Measurements from ENCODE around the gene CTIF. TPM values are rescaled to one million over a fixed set of nuclear protein-coding genes. Genes with fewer than 3 reads are reported as not detected.
"Not testable (repeated sequence)": the region's sequence is repeated elsewhere in the genome, so short reads cannot be mapped to it uniquely, and the experiment has no call there.

The CTIF gene
- total RNA-seq, 4 donors from 2014 or later, result 72.2 to 137 (median 86.5) TPM

DNA sequence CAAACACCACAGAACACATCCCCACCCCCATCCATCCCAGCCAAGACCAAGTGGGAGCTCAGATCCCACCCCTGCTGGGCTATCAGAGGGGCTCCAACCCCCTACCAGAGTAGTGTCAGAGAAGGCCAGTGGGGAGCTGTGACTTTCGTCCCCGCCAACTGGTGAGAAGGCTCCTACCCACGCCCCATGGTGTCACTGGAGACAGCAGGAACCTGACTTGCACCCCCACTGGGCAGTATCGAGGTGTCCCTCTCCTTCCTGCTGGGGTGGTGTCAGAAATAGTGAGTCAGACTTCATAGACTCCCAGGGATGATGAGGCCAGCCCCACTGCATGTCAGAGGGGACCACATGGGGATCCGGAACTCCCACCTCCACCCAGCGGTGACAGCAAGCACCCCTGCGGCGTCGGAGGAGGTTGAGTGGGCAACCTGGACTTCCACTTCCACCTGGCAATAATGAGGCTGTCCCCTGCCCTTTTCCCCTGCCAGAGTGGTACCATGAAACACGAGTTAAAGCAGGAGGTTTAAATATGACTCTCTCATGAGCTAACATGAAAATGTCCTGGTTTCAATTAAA, 106.7 kb downstream of the CTIF start:
- H3K4me3 ChIP-seq, result no peak overlapping the region
- DNase-seq (ENCODE audit: low spot score in 2 of 2), result no peak
- 90 to 93% methylated on average over 4 to 10 of the region's 10 CpGs for WGBS, 2 donors
- H3K36me3 ChIP-seq, result peaks cover 0 to 1% (median 0%) of the 10 kb centered on the region in 3 donors
- TF ChIP-seq POLR2A (IDR thresholded peaks at IDR 0.05), result no peak
- TF ChIP-seq EP300 (IDR thresholded peaks at IDR 0.05), result no peak
- TF ChIP-seq, protein P1, sequence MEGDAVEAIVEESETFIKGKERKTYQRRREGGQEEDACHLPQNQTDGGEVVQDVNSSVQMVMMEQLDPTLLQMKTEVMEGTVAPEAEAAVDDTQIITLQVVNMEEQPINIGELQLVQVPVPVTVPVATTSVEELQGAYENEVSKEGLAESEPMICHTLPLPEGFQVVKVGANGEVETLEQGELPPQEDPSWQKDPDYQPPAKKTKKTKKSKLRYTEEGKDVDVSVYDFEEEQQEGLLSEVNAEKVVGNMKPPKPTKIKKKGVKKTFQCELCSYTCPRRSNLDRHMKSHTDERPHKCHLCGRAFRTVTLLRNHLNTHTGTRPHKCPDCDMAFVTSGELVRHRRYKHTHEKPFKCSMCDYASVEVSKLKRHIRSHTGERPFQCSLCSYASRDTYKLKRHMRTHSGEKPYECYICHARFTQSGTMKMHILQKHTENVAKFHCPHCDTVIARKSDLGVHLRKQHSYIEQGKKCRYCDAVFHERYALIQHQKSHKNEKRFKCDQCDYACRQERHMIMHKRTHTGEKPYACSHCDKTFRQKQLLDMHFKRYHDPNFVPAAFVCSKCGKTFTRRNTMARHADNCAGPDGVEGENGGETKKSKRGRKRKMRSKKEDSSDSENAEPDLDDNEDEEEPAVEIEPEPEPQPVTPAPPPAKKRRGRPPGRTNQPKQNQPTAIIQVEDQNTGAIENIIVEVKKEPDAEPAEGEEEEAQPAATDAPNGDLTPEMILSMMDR (IDR thresholded peaks at IDR 0.05), result no peak
- no peak overlapping the region for H3K27ac ChIP-seq
- H3K4me1 ChIP-seq, result no peaks in the 10 kb centered on the region
- H3K27me3 ChIP-seq, result no peaks in the 10 kb centered on the region
- H3K9me3 ChIP-seq, result no peaks in the 10 kb centered on the region

DNA sequence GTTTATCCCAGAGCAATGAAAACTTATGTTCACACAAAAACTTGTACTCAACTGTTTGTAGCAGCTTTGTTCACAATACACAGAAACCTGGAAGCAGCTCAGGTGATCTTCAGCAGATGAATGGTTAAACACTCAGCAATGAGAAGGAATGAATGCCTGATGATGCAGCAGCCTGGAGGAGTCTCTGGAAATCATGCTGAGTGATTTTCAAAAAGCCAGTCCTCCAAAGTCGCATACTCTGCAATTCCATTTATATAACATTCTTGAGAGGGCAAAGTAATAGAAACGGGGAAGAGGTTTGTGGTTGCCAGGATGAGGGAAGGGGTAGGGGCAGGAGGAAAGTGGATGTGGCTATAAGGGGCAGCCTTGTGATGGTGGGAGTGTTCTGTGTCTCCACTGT, 108.1 kb downstream of the CTIF start:
- 41 to 44% methylated on average over 2 of the region's 2 CpGs for WGBS, 2 donors
- Histone ChIP-seq H3K9me3 (no peaks in the 10 kb centered on the region), H3K4me1 (no peaks in the 10 kb centered on the region), H3K27ac (no peak overlapping the region), H3K27me3 (no peaks in the 10 kb centered on the region), H3K4me3 (no peak overlapping the region), H3K36me3 (no peaks in the 10 kb centered on the region)
- TF ChIP-seq, protein P1 (IDR thresholded peaks at IDR 0.05), result no peak
- no peak for TF ChIP-seq EP300 (IDR thresholded peaks at IDR 0.05)
- no peak for TF ChIP-seq POLR2A (IDR thresholded peaks at IDR 0.05)
- no peak for DNase-seq (ENCODE audit: low spot score in 2 of 2)

DNA sequence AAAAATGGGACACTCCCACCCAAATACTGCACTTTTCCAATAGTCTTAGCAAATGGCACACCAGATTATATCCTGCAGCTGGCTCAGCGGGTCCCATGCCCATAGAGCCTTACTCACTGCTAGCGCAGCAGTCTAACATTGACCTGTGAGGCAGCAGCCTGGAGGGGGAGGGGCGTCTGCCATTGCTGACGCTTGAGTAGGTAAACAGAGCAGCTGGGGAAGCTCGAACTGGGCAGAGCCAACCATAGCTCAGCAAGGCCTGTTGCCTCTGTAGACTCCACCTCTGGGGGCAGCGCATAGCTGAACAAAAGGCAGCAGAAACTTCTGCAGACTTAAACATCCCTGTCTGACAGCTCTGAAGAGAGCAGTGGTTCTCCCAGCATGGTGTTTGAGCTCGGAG, 110.4 kb downstream of the CTIF start:
- WGBS, 2 donors, result 76 to 86% methylated on average over 6 to 7 of the region's 7 CpGs
- TF ChIP-seq, protein P1 (IDR thresholded peaks at IDR 0.05), result no peak
- TF ChIP-seq EP300 (IDR thresholded peaks at IDR 0.05), result no peak
- no peak for TF ChIP-seq POLR2A (IDR thresholded peaks at IDR 0.05)
- no peak overlapping the region for H3K27ac ChIP-seq
- H3K9me3 ChIP-seq, result no peaks in the 10 kb centered on the region
- H3K4me3 ChIP-seq, result no peak overlapping the region
- no peaks in the 10 kb centered on the region for H3K36me3 ChIP-seq
- DNase-seq (ENCODE audit: low spot score in 2 of 2), result no peak
- no peaks in the 10 kb centered on the region for H3K4me1 ChIP-seq
- H3K27me3 ChIP-seq, result no peaks in the 10 kb centered on the region

DNA sequence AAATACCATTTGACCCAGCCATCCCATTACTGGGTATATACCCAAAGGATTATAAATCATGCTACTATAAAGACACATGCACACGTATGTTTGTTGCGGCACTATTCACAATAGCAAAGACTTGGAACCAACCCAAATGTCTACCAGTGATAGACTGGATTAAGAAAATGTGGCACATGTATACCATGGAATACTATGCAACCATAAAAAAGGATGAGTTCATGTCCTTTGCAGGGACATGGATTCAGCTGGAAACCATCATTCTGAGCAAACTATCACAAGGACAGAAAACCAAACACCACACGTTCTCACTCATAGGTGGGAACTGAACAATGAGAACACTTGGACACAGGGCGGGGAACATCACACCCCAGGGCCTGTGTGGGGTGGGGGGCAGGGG, 115.8 kb downstream of the CTIF start:
- H3K36me3 ChIP-seq; H3K27ac ChIP-seq; DNase-seq (ENCODE audit: low spot score in 2 of 2); H3K9me3 ChIP-seq; H3K4me3 ChIP-seq; H3K27me3 ChIP-seq: not testable (repeated sequence)
- peaks cover 0 to 29% (median 4%) of the 10 kb centered on the region in 4 donors for H3K4me1 ChIP-seq
- 90 to 97% methylated on average over 4 of the region's 4 CpGs for WGBS, 2 donors

DNA sequence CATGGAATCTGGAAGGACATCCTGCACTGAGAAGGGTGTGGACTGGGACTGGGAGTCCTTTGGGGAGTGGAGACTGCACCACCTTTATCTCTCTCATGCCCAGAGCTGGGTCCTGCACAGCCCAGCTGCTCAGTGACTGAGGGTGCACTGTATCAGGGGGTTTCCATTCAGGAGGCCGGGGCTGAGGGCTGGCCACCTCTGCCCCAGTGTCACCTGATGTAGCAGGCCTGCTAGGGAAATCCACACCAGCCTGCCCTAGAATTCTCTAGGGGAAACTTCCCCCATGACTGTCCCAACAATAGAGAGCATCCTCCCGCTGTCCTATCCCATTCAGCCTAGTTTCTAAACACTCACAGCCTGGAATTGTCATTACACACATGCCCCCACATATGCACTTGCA, 116.7 kb downstream of the CTIF start:
- DNase-seq (ENCODE audit: low spot score in 2 of 2), result no peak
- Histone ChIP-seq H3K27ac (peak overlapping the region in 2 of 4 donors; percentile 36 to 87), H3K4me1 (peaks cover 0 to 35% (median 4%) of the 10 kb centered on the region in 4 donors), H3K4me3 (no peak overlapping the region), H3K36me3 (no peaks in the 10 kb centered on the region), H3K27me3 (no peaks in the 10 kb centered on the region), H3K9me3 (no peaks in the 10 kb centered on the region)
- 86 to 100% methylated on average over 2 of the region's 2 CpGs for WGBS, 2 donors
- peak in 1 of 2 donors; percentile 9 for TF ChIP-seq POLR2A (IDR thresholded peaks at IDR 0.05)
- TF ChIP-seq, protein P1 (IDR thresholded peaks at IDR 0.05), result no peak
- TF ChIP-seq EP300 (IDR thresholded peaks at IDR 0.05), result no peak

DNA sequence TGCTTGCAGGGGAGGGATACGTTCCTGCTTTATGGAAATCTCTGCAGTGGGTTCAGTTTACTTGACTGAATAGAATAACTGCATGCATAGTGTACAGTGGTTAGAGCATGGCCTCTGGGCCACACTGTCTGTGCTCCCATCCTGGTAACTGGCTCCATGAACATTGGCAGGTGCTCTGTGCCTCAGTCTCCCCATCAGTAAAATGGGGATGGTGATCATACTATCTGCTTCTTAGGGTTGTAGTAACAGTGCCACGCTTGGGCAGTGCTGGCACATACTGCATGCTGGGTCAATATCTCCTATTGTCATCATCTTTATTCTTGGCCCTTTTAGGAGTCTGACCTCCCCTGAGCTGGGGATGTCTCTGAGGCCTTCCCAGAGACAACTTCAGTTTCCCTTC, 117.3 kb downstream of the CTIF start:
- H3K4me3 ChIP-seq, result no peak overlapping the region
- no peak for TF ChIP-seq POLR2A (IDR thresholded peaks at IDR 0.05)
- TF ChIP-seq, protein P1 (IDR thresholded peaks at IDR 0.05), result no peak
- TF ChIP-seq EP300 (IDR thresholded peaks at IDR 0.05), result no peak
- peak overlapping the region; percentile 17 to 87 (median 60) for H3K27ac ChIP-seq
- no peaks in the 10 kb centered on the region for H3K9me3 ChIP-seq
- DNase-seq (ENCODE audit: low spot score in 2 of 2), result no peak
- no peaks in the 10 kb centered on the region for H3K36me3 ChIP-seq
- H3K4me1 ChIP-seq, result peaks cover 0 to 42% (median 4%) of the 10 kb centered on the region in 4 donors
- no peaks in the 10 kb centered on the region for H3K27me3 ChIP-seq
- 82 to 85% methylated on average over 2 of the region's 2 CpGs for WGBS, 2 donors
